COLO668 (cell line): ENCODE results near the gene SETBP1.

Source experiments
- DNase-seq: peaks from one replicate; lab custom pipeline; 2025; ENCODE audit not compliant: unreplicated experiment; lab: John Stamatoyannopoulos, UW

The SETBP1 gene

GRCh38 chr18:44859263-44859662 is 178.6 kb downstream of the SETBP1 start:
- peak; percentile 16 for DNase-seq

- DNase-seq, result no peak
Observed at GRCh38 chr18:44859751-44860439, 179.2 kb downstream of the SETBP1 start.

DNA sequence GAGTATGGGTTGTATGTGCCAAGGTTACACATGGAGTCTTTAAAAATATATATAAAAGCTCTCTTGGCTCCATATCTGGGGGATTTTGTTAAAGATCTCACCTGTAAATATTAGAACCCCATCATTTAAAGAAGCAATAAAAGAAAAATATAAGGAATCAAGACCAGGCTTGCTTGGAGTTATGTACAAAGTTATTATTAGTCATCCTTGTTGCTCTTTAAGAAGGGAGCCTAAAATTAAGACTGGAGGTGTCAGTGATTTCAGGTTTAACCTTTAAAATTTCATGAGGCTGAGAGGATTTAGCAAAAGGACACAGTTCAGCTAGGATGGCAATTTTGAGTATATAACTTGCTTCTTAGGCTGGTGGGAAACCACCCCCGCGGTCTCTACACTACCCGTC is 181.4 kb downstream of the SETBP1 start:
- DNase-seq, result no peak

DNA sequence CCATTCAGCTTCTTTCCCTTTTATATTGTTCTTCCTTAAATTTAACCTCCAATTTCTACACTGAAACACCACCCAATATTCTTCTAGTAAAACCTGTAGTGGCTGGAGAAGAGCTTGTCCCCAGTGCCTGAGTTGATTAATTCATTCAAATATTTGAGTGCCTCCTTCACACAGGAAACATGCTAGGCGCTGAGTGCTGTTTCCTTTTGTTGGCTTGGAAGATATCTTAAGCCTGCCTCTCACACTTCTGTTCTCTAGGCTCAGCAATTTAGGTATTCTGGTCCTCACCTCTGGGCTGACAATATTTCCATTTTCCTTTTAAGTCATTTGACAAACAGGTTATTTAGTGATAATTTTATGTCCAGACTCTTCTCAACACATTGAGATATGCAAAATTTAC is 185.4 kb downstream of the SETBP1 start:
- DNase-seq, result no peak

DNA sequence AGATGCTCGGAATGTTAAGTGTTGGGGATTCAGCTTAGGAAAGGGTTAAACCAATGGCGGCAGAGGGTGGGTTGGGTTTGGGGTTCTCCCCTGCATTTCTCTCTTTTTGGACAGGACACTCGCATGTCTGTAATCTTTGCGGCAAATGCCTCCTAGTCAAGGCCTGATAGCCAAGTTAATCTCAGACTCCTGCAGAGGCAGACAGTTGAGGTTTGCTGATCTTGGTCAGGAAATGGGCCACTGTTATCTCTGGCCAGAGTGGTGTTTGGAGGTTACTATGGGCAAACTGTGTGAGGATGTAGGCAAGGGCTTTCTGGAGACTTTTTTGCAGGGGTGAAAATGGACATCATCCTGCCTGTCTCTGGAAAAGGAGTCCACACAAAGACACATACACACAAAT is 188.8 kb downstream of the SETBP1 start:
- no peak for DNase-seq

GRCh38 chr18:44870631-44871502 is 190.2 kb downstream of the SETBP1 start:
- no peak for DNase-seq

DNA sequence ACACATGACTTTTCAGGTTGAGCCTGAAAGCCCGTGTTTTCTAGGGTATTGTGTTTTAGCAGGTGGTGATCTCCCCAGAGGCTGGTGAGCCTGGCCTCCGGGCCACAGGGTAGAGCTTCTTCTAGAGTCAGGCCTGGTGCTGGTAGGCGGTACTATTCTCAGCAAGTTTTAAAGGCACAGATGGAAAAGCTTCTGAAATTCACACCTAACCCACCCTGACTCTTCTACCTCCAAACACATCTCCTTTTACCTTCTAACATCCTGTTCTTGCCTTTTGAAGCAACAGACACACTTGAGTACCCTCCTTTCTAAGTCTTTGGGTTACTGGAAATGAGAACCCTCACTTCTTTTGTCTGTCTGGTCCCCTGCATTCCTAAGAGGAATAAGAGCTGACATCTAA is 191.1 kb downstream of the SETBP1 start:
- no peak for DNase-seq

- DNase-seq, result peak; percentile 28
Observed at GRCh38 chr18:44876024-44876423, 195.3 kb downstream of the SETBP1 start.

DNA sequence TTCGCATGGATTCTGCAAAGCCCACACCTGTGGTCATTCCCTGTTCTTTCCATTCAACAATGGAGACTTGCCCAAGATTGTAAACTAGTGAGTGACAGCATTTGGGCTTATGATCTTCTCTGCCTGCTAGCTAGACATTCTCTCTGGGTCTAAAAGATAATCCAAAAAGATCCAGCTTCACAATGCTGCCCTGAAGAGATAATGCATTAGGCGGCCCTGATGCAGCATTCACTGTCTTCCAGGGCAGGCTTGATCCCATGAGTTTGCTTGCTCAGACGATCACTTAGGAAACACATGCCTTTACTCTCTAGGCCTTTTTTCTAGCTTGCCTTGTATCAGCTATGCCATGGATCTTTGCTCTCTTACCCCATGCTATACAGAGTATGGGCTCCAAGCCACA is 196.1 kb downstream of the SETBP1 start:
- DNase-seq, result no peak

GRCh38 chr18:44878335-44878734 is 197.6 kb downstream of the SETBP1 start:
- DNase-seq, result no peak

- no peak for DNase-seq
Observed at GRCh38 chr18:44880170-44880569, 199.5 kb downstream of the SETBP1 start.

GRCh38 chr18:44881461-44882162 is 200.9 kb downstream of the SETBP1 start:
- no peak for DNase-seq

- DNase-seq, result no peak
Observed at GRCh38 chr18:44882163-44882868, 201.6 kb downstream of the SETBP1 start.

GRCh38 chr18:44883671-44884070 is 203.0 kb downstream of the SETBP1 start:
- no peak for DNase-seq

DNA sequence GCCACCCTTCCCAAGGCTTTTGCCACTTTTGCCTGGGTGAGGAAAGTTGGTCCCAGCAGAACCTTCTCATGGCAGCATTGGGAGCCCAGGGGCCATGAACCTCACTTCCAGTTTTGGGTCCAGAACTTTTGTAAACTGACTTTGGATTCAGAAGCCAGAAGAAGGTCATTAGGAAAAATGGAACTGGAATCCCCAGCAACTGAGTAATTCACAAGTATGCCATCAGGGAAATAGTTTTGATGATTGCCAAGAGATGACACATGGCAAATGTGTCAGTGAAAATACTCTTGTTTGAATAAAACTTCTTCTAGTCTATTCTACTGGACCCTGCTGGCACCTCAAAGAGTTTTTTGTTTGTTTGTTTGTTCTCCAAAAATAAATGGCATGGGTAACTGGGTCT is 203.7 kb downstream of the SETBP1 start:
- no peak for DNase-seq

GRCh38 chr18:44885507-44885906 is 204.8 kb downstream of the SETBP1 start:
- no peak for DNase-seq

GRCh38 chr18:44887227-44887631 is 206.5 kb downstream of the SETBP1 start:
- peak; percentile 56 for DNase-seq

- no peak for DNase-seq
Observed at GRCh38 chr18:44889111-44889510, 208.4 kb downstream of the SETBP1 start.

- DNase-seq, result no peak
Observed at GRCh38 chr18:44893045-44893706, 212.5 kb downstream of the SETBP1 start.

DNA sequence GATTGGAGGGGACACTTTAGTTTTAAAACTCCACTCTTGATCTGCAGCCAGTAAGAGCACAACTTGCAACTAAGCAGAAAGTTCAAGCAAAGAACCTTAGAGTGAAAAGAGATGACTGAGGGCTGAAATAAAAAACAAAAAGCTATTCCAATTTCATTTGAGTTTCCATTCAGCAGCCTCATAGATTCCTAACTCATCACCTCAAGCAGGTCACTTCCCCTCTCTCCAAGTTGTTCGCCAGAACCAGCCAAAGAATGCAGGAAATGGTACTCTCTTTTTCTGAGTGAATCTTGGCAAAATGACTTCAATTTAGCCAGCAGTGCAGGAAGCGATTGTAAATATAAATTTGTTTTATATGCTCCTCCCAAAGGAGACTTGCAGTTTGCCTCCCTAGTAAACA is 213.3 kb downstream of the SETBP1 start:
- DNase-seq, result no peak
